B cell (primary cell): ENCODE measurements around the gene SFXN5. TPM values are rescaled to one million over a fixed set of nuclear protein-coding genes. Genes with fewer than 3 reads are reported as not detected.

ENCODE experiments used
- ATAC-seq: fragments of 200-7000 bp; cut with Tn5 transposase; one replicate; pipeline ENCODE4 v1.10.0; 2021; ENCODE audit warnings: low read depth, mild to moderate bottlenecking, moderate number of reproducible peaks, moderate library complexity
- CTCF ChIA-PET: fragments of 350-600 bp; sonication (Branson Sonifier 250); formaldehyde crosslinking; loops from one replicate; lab custom pipeline; 2021; ENCODE audit warnings: antibody characterized with exemption, inconsistent platforms; lab: Charles Lee
- POLR2A ChIA-PET: fragments of 350-600 bp; sonication (Branson Sonifier 250); formaldehyde crosslinking; loops from one replicate; lab custom pipeline; 2021; ENCODE audit warnings: antibody characterized with exemption; lab: Charles Lee
- DNase-seq: peaks from one replicate; pipeline ENCODE4 v3.0.0; 2013
- H2AFZ ChIP-seq: 2 replicates; pipeline ENCODE4 v1.6.1; 2012; ENCODE audit warnings: mild to moderate bottlenecking, low read depth, low read length; ENCODE audit not compliant: insufficient read depth, poor library complexity, severe bottlenecking
- H3K27ac ChIP-seq, 2 donors: 1 replicate in 1 of 2; 2 replicates in 1 of 2; pipeline ENCODE4 v1.5.1; 2012 to 2013; ENCODE audit warnings: low read length in 2 of 2, mild to moderate bottlenecking in 2 of 2, moderate library complexity in 1 of 2
- H3K27me3 ChIP-seq, 4 experiments: fragments of 200-600 bp in 1 of 4; sonication (generic) in 1 of 4; replicated peaks in 1 of 4; 1 replicate in 2 of 4; 2 replicates in 2 of 4; pipeline versions ENCODE4 v1.6.1 to v1.7.0; 2013 to 2016; ENCODE audit warnings: low read length in 3 of 4, mild to moderate bottlenecking in 2 of 4, mixed read lengths in 1 of 4, moderate library complexity in 1 of 4; ENCODE audit not compliant: insufficient read depth in 4 of 4, control insufficient read depth in 3 of 4; ENCODE audit errors: control extremely low read depth in 1 of 4
- H3K36me3 ChIP-seq, 2 experiments: replicated peaks in 1 of 2; 1 replicate in 1 of 2; 2 replicates in 1 of 2; pipeline versions ENCODE4 v1.6.1 to v1.7.1; 2013; ENCODE audit warnings: low read length in 1 of 2; ENCODE audit not compliant: insufficient read depth in 2 of 2, control insufficient read depth in 1 of 2; ENCODE audit errors: control extremely low read depth in 1 of 2, extremely low read depth in 1 of 2
- H3K4me1 ChIP-seq, 2 donors: fragments of 200-600 bp in 1 of 2; sonication (generic) in 1 of 2; 1 replicate in 1 of 2; 2 replicates in 1 of 2; pipeline versions ENCODE4 v1.5.1 to v1.6.1; 2013 to 2017; ENCODE audit warnings: low read length in 2 of 2; ENCODE audit not compliant: control insufficient read depth in 2 of 2, insufficient read depth in 2 of 2
- H3K4me2 ChIP-seq: replicated peaks from 2 replicates; pipeline ENCODE3; 2012; ENCODE audit warnings: mild to moderate bottlenecking, low read depth, low read length; ENCODE audit not compliant: poor library complexity, severe bottlenecking
- H3K4me3 ChIP-seq, 5 experiments: fragments of 200-600 bp in 1 of 5; sonication (generic) in 1 of 5; 1 replicate in 3 of 5; 2 replicates in 2 of 5; pipeline versions ENCODE4 v1.5.1 to v1.7.0; 2011 to 2016; ENCODE audit warnings: low read length in 4 of 5, mild to moderate bottlenecking in 4 of 5, low read depth in 2 of 5, control low read depth in 1 of 5, moderate library complexity in 1 of 5; ENCODE audit not compliant: insufficient read depth in 1 of 5; ENCODE audit errors: control extremely low read depth in 1 of 5, extremely low read depth in 1 of 5
- H3K79me2 ChIP-seq: fragments of 200-600 bp; sonication (generic); one replicate; pipeline ENCODE4 v1.6.0; 2016; ENCODE audit warnings: low read length; ENCODE audit not compliant: control insufficient read depth, insufficient read depth
- H3K9ac ChIP-seq: fragments of 200-600 bp; sonication (generic); 2 replicates; pipeline ENCODE4 v1.6.1; 2017; ENCODE audit warnings: mild to moderate bottlenecking, low read length, moderate library complexity
- H3K9me3 ChIP-seq, 3 donors: one replicate each; pipeline versions ENCODE4 v1.6.1 to v1.7.1; 2013; ENCODE audit warnings: low read length in 2 of 3; ENCODE audit not compliant: control insufficient read depth in 2 of 3, insufficient read depth in 1 of 3; ENCODE audit errors: control extremely low read depth in 1 of 3
- H4K20me1 ChIP-seq: 2 replicates; pipeline ENCODE4 v1.6.0; 2012; ENCODE audit warnings: mild to moderate bottlenecking, low read length; ENCODE audit not compliant: insufficient read depth, control insufficient read depth, poor library complexity, severe bottlenecking
- H3K27ac Mint-ChIP-seq: one replicate; pipeline ENCODE4 v1.8.0; 2021; ENCODE audit warnings: mixed read lengths
- H3K27me3 Mint-ChIP-seq: one replicate; pipeline ENCODE4 v1.8.0; 2021; ENCODE audit warnings: mixed read lengths
- H3K4me1 Mint-ChIP-seq: one replicate; pipeline ENCODE4 v1.8.0; 2021; ENCODE audit warnings: mixed read lengths
- H3K4me3 Mint-ChIP-seq: one replicate; pipeline ENCODE4 v1.8.0; 2021; ENCODE audit warnings: mixed read lengths
- H3K9me3 Mint-ChIP-seq: one replicate; pipeline ENCODE4 v1.8.0; 2022; ENCODE audit warnings: mixed read lengths; ENCODE audit not compliant: insufficient read depth
- EZH2 ChIP-seq: IDR thresholded peaks from 2 replicates; pipeline ENCODE4 v1.6.1; 2012; ENCODE audit warnings: borderline replicate concordance, low read depth, mild to moderate bottlenecking, moderate library complexity, low read length; ENCODE audit not compliant: insufficient read depth, poor library complexity, severe bottlenecking
- WGBS: methylation state at CpG from one replicate; pipeline ENCODE4 v1.1.5; 2013; ENCODE audit warnings: missing lambda C conversion rate; ENCODE audit not compliant: insufficient coverage; 5-methylcytosine and 5-hydroxymethylcytosine counted together
- intact Hi-C: fragments of 100-400 bp; cut with micrococcal nuclease; formaldehyde crosslinking; loops from one replicate; pipeline ENCODE4 v1.10.0; 2022
- polyA plus RNA-seq: library from polyadenylated mRNA; depleted of rRNA; stranded (reverse); fragments of >200 nt; gene quantifications from 2 replicates; pipeline ENCODE4 v1.2.3, GENCODE V29; 2012
- total RNA-seq, 2 donors: library from RNA; stranded (reverse); fragments of 120-200 nt in 1 of 2; gene quantifications; 1 replicate in 1 of 2; 2 replicates in 1 of 2; pipeline versions ENCODE4 v1.2.3 to v1.2.4, GENCODE V29; 2013 to 2022
- TF ChIP-seq, protein P1 (sequence below): fragments of 200-600 bp; IDR thresholded peaks from one replicate; pipeline ENCODE4 v1.8.0; 2022; ENCODE audit warnings: antibody characterized with exemption, mild to moderate bottlenecking

SFXN5 gene
- total and polyA plus RNA-seq, 2 donors (not counting 1 experiment from before 2014, with no cell fraction given), result 8.0 to 16.9 TPM

DNA sequence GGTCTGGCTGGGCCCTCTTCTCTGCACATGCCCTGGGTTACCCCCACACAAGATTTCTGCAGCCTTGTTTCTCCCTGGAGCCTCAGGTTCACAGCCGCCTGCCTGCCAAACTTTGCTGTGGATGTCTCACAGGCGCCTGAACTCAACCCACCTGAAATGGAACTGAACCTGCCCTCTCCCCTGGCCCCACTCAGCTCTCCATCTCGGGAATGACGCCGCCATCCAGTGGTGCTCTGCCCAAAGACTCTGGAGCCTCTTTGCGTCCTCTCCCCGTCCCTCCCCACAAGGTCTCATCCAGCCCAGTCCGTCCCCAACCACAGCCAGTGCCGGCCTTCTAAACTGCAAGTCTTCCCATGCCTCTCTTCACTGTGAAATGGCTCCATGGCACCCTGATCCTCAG, 125.0 kb downstream of the SFXN5 start:
- no peaks in the 10 kb centered on the region for H3K4me1 ChIP-seq
- no peak overlapping the region for H3K9ac ChIP-seq
- H3K9me3 ChIP-seq, result no peaks in the 10 kb centered on the region
- intact Hi-C loops, result no loop called here
- ChIA-PET CTCF (no interaction called here), POLR2A (no interaction called here)
- DNase-seq (no peak), ATAC-seq (no peak)
- H2AFZ ChIP-seq, result no peak overlapping the region
- H3K4me3 ChIP-seq, result no peak overlapping the region
- H3K36me3 ChIP-seq, result no peaks in the 10 kb centered on the region
- Mint-ChIP-seq H3K9me3 (no peaks in the 10 kb centered on the region), H3K4me1 (no peaks in the 10 kb centered on the region), H3K27ac (no peak overlapping the region), H3K4me3 (no peak overlapping the region), H3K27me3 (no peaks in the 10 kb centered on the region)
- no peaks in the 10 kb centered on the region for H3K27me3 ChIP-seq
- no peak for TF ChIP-seq EZH2
- TF ChIP-seq, protein P1, sequence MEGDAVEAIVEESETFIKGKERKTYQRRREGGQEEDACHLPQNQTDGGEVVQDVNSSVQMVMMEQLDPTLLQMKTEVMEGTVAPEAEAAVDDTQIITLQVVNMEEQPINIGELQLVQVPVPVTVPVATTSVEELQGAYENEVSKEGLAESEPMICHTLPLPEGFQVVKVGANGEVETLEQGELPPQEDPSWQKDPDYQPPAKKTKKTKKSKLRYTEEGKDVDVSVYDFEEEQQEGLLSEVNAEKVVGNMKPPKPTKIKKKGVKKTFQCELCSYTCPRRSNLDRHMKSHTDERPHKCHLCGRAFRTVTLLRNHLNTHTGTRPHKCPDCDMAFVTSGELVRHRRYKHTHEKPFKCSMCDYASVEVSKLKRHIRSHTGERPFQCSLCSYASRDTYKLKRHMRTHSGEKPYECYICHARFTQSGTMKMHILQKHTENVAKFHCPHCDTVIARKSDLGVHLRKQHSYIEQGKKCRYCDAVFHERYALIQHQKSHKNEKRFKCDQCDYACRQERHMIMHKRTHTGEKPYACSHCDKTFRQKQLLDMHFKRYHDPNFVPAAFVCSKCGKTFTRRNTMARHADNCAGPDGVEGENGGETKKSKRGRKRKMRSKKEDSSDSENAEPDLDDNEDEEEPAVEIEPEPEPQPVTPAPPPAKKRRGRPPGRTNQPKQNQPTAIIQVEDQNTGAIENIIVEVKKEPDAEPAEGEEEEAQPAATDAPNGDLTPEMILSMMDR, result no peak
- no peak overlapping the region for H3K4me2 ChIP-seq
- 100% methylated on average over 9 of the region's 9 CpGs for WGBS
- no peaks in the 10 kb centered on the region for H4K20me1 ChIP-seq
- H3K79me2 ChIP-seq, result no peaks in the 10 kb centered on the region
- H3K27ac ChIP-seq, result no peak overlapping the region

DNA sequence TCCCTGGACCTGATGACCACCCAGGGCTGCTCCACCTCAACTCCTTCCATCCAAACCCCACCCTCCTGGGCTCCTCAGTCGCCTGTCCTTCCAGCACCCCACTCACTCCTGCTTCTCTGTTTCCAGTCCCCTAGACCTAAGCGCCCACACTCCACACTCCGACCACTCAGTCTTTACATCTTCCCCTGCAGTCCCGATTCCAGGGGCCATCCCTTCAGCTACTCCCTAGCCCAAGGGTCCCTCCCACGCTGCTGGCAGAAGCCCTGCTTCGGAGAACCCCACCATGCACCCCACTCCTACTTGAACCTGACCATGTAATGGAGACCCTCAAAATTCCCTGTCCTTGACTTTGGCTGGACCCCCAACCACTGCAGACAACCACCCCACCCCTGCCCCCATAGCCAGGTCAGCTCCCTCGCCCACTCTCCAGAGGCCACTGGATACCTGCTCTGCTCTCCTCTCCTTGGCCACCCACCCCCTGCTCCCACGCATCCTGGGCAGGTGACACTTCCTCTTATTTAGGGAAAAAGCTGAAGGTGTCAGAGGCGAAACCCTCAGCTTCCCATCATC, 126.0 kb downstream of the SFXN5 start:
- ChIA-PET POLR2A (no interaction called here), CTCF (no interaction called here)
- ATAC-seq (no peak), DNase-seq (no peak)
- Histone ChIP-seq H3K4me3 (no peak overlapping the region), H3K4me2 (no peak overlapping the region), H3K36me3 (no peaks in the 10 kb centered on the region), H2AFZ (no peak overlapping the region), H3K4me1 (no peaks in the 10 kb centered on the region), H4K20me1 (no peaks in the 10 kb centered on the region), H3K9me3 (no peaks in the 10 kb centered on the region), H3K27me3 (no peaks in the 10 kb centered on the region), H3K27ac (no peak overlapping the region), H3K9ac (no peak overlapping the region), H3K79me2 (no peaks in the 10 kb centered on the region)
- Mint-ChIP-seq H3K4me3 (no peak overlapping the region), H3K9me3 (no peaks in the 10 kb centered on the region), H3K4me1 (no peaks in the 10 kb centered on the region), H3K27me3 (no peaks in the 10 kb centered on the region), H3K27ac (no peak overlapping the region)
- 87% methylated on average over 9 of the region's 9 CpGs for WGBS
- TF ChIP-seq, protein P1, result no peak
- TF ChIP-seq EZH2, result no peak
- intact Hi-C loops, result no loop called here
